GM10266 (cell line): ENCODE data around the gene FMN1.
A peak's percentile ranks its signal among the peaks of the same experiment; 100 is the strongest.

Source experiments
- DNase-seq: peaks from one replicate; pipeline ENCODE4 v3.0.0; 2012; ENCODE audit errors: extremely low spot score
- TF ChIP-seq, protein P1 (sequence below): IDR thresholded peaks from 2 replicates; pipeline ENCODE4 v1.5.1; 2012; ENCODE audit warnings: mild to moderate bottlenecking, low read depth; ENCODE audit not compliant: control insufficient read depth, insufficient read depth; ENCODE audit errors: missing control alignments

Gene FMN1

DNA sequence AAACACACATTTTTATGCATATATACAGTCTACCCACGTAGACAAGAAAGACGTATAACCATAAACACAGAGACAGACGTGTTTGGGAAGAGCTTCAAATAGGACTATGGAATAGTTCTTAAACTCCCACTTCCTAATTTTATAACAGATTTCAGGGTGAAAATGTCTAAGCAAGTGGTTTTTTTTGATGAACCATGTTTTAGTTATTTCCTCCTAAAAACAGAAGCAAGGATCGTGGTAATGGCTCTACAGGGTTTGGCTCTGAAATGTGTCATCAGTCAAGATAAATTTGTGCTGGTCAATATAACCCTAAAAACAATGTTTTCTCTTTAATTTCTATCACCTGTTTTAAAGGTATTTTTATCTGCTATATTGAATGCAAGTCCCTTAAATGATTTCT, 58.2 kb downstream of the FMN1 start:
- no peak for DNase-seq
- TF ChIP-seq, protein P1, sequence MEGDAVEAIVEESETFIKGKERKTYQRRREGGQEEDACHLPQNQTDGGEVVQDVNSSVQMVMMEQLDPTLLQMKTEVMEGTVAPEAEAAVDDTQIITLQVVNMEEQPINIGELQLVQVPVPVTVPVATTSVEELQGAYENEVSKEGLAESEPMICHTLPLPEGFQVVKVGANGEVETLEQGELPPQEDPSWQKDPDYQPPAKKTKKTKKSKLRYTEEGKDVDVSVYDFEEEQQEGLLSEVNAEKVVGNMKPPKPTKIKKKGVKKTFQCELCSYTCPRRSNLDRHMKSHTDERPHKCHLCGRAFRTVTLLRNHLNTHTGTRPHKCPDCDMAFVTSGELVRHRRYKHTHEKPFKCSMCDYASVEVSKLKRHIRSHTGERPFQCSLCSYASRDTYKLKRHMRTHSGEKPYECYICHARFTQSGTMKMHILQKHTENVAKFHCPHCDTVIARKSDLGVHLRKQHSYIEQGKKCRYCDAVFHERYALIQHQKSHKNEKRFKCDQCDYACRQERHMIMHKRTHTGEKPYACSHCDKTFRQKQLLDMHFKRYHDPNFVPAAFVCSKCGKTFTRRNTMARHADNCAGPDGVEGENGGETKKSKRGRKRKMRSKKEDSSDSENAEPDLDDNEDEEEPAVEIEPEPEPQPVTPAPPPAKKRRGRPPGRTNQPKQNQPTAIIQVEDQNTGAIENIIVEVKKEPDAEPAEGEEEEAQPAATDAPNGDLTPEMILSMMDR, result no peak

DNA sequence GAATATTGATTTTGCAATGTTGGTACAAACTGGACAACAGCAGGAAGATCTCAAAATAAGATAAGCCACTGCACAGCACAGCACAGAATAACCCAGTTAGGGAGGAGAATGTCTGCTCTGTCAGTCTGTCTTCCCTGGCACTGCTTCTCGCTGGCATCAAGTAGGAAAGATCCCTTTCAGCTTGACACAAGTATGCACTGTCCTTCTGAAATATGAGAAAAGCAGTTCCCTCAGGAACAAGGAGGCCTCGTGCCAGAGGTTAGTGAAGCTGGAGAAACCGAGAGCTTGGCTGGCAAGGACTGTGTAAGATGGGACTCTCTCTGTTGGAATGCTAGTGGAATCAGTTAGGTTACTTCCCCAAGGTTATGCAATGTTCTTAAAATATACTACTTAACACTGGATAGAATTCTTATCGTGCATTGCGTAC, 59.1 kb downstream of the FMN1 start:
- DNase-seq, result no peak
- TF ChIP-seq, protein P1, result no peak

DNA sequence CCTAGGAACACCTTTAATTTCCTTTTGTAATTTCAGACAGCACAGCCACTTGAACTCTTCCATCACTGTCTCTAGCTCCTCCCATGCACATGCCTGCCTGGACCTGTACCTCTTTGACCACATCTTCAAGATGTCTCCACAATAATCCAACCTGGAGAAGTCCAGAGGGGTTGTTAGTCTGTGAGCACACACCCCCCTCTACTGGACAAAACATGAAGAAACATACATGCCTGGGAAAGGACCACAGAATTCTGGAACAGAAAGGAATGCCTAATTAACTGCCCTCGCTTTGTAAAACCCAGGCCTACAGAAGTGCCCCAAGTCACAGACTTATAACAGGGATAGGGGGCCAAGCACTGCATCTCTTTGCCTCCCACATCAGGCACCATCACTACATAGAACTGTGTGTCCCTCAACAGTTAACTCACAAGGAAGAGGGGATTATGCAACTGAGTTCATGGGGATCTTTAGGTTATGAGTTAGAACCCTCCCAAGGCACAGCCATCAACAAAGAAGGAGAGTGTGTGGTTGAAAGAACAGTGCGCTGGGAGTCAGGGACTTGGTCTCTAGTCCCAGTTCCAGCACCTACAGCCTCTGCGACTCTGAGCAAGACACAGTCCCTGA, 61.7 kb downstream of the FMN1 start:
- TF ChIP-seq, protein P1, result peak; percentile 36
- no peak for DNase-seq

DNA sequence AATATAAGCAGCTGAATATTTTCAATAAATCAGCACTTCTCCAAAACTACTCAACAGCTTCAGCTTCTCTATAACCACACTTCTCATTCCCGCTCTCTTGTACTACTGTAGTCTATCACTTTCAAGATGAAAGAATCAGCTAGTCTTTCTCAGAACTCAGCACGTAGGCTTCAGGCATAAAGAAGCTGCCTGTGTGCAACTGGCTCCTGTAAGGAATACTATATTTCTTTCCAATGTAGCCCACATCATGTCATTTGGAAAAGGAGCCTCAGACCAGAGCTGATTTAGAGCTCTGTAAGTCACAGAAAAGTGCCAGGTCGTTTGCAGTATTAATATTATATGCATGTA, 62.3 kb downstream of the FMN1 start:
- no peak for DNase-seq
- TF ChIP-seq, protein P1, result no peak

DNA sequence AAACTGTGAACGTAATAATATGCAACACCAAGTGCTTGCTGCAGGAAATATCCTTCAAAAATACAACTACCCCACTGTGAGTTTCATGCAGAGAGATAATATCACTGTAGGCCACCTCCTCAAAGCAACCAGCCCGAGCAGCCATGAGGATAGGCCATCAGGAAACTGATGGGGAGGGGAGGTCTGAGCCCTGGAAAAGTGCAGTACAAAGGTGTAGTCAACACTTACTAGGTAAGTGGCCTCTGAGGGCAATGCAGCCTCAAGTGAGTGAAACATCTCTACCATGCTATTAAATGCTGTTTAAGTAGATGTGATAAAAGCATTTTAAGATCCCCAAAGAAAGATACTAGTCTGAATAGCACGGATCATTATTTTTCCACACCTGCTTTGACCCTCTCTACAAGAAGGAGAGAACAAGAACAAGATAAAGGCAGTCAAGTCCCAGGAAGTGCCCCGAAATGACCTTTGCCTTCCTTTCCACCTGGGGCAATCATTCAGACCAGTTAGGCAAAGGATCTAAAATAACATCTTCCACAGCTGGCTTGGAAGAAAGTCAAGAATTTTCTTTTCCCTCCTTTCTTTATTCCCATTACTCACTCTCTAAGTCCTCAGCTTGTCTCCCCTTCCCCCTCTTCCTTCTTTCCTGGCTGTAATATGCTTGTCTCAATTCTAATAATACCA, 62.8 kb downstream of the FMN1 start:
- DNase-seq, result no peak
- TF ChIP-seq, protein P1, result no peak

DNA sequence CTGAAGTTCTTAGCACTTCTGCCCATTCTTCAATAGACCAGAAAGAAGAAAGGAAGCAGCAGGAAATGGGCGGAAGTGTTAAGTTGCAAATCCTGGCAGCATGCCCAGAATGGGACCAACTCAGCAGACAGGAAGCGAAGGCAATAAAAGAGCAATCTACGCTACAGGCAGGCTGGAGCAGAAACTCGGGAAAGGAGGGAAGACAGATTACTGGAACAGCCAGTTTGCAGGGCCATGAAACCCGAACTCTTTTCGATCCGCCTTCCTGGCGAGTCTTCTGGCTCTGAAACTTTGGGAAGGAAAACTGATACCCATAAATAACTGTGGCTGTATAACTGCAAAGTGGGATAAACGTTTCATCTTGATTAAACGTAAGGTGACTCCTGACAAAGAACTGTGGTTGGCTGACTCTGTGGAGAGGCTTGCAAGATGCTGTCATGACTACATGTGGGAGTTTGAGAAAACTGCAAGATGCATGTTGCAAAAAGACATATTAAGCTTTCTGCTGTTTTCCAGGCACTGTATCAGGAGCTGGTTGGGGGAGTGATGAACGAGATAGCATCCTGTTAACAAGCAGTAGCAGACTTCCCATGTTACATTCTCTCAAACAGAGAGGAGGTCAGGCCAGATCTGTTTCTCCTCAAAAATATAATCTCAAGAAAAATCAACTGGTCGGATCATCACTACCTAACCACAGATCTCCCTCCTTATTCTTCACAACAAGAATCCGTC, 67.8 kb downstream of the FMN1 start:
- TF ChIP-seq, protein P1, result no peak
- no peak for DNase-seq
